NCI-H748 (cell line): ENCODE results near the gene RRBP1.

Experiments
- DNase-seq: peaks from one replicate; lab custom pipeline; 2025; ENCODE audit not compliant: unreplicated experiment; lab: John Stamatoyannopoulos, UW

Gene RRBP1

GRCh38 chr20:17624070-17624469, 58.0 kb downstream of the RRBP1 start:
- no peak for DNase-seq

GRCh38 chr20:17622851-17623508, 59.1 kb downstream of the RRBP1 start:
- DNase-seq: no peak

- DNase-seq: no peak
Measured at GRCh38 chr20:17622086-17622850, 59.8 kb downstream of the RRBP1 start.

- DNase-seq: no peak
Measured at GRCh38 chr20:17621229-17621968, 60.6 kb downstream of the RRBP1 start.

GRCh38 chr20:17620371-17621228, 61.4 kb downstream of the RRBP1 start:
- DNase-seq: no peak

- no peak for DNase-seq
Measured at GRCh38 chr20:17619351-17620093, 62.5 kb downstream of the RRBP1 start.

GRCh38 chr20:17618673-17619013, 63.4 kb downstream of the RRBP1 start:
- no peak for DNase-seq

GRCh38 chr20:17617868-17618672, 64.0 kb downstream of the RRBP1 start:
- no peak for DNase-seq

- peak; percentile 79 for DNase-seq
Measured at GRCh38 chr20:17617212-17617867, 64.7 kb downstream of the RRBP1 start.

- DNase-seq: no peak
Measured at GRCh38 chr20:17616480-17617211, 65.4 kb downstream of the RRBP1 start.

GRCh38 chr20:17615645-17616479, 66.2 kb downstream of the RRBP1 start:
- DNase-seq: peak; percentile 56

- DNase-seq: no peak
Measured at GRCh38 chr20:17614812-17615644, 67.0 kb downstream of the RRBP1 start.

- DNase-seq: peak; percentile 60
Measured at GRCh38 chr20:17614176-17614811, 67.7 kb downstream of the RRBP1 start.

- no peak for DNase-seq
Measured at GRCh38 chr20:17613328-17614175, 68.5 kb downstream of the RRBP1 start.

GRCh38 chr20:17612992-17613327, 69.1 kb downstream of the RRBP1 start:
- DNase-seq: no peak
